Skeletal muscle tissue (tissue), 4 donors: Measurements from ENCODE around the gene GPHA2. TPM values are rescaled to one million over a fixed set of nuclear protein-coding genes. Genes with fewer than 3 reads are reported as not detected.

Experiments
- H3K27ac ChIP-seq: one replicate; pipeline ENCODE4 v1.7.0; 2013; ENCODE audit warnings: mild to moderate bottlenecking, low read depth, low read length, inconsistent platforms
- H3K27me3 ChIP-seq, 3 donors: one replicate each; pipeline ENCODE4 v1.7.0; 2013; ENCODE audit warnings: low read length in 3 of 3; ENCODE audit not compliant: control insufficient read depth in 3 of 3, insufficient read depth in 3 of 3
- H3K36me3 ChIP-seq, 3 donors: one replicate each; pipeline ENCODE4 v1.7.0; 2013; ENCODE audit warnings: low read length in 3 of 3; ENCODE audit not compliant: control insufficient read depth in 3 of 3, insufficient read depth in 3 of 3
- H3K4me1 ChIP-seq, 3 donors: one replicate each; pipeline ENCODE4 v1.7.0; 2013; ENCODE audit warnings: low read length in 3 of 3, mild to moderate bottlenecking in 3 of 3; ENCODE audit not compliant: control insufficient read depth in 3 of 3, insufficient read depth in 3 of 3
- H3K4me3 ChIP-seq, 3 donors: one replicate each; pipeline ENCODE4 v1.7.0; 2013; ENCODE audit warnings: low read length in 3 of 3
- H3K9ac ChIP-seq, 3 donors: one replicate each; pipeline ENCODE4 v1.7.0; 2013; ENCODE audit warnings: low read length in 3 of 3, mild to moderate bottlenecking in 3 of 3, moderate library complexity in 2 of 3, low read depth in 1 of 3
- H3K9me3 ChIP-seq, 3 donors: one replicate each; pipeline ENCODE4 v1.7.0; 2013; ENCODE audit warnings: low read length in 3 of 3; ENCODE audit not compliant: control insufficient read depth in 3 of 3
- total RNA-seq: library from RNA; depleted of rRNA; stranded (reverse); fragments of >200 nt; gene quantifications from one replicate; pipeline ENCODE4 v1.2.3, GENCODE V29; 2014
- donor health status: Osteomylitis.

The GPHA2 gene
- total RNA-seq, 1 donor from 2014 or later: not detected

GRCh38 chr11:64932324-64932723 lies 3.4 kb downstream of the GPHA2 start:
- H3K36me3 ChIP-seq: peaks cover 59 to 63% (median 61%) of the 10 kb centered on the region in 3 donors

DNA sequence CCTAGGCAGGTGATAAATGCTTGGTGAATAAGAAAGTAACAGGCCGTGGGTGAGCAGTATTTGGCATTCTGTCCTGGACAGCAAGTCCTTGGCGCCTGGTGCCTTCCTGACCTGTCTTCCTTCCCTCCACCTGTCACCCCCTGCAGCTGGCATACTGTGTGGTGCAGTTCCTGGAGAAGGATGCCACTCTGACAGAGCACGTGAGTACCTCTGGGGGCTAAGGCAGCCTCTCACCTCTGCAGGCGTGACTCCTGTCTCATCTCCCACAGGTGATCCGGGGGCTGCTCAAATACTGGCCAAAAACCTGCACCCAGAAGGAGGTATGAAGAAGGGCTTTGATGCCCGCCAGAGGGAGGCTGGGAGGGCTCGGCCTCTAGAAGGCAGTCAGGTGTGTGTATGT lies 4.4 kb downstream of the GPHA2 start:
- Histone ChIP-seq H3K4me3 (no peak overlapping the region), H3K9me3 (no peaks in the 10 kb centered on the region), H3K36me3 (peaks cover 66 to 68% (median 67%) of the 10 kb centered on the region in 3 donors), H3K27ac (no peak overlapping the region), H3K9ac (no peak overlapping the region), H3K4me1 (peaks cover 0 to 2% (median 1%) of the 10 kb centered on the region in 3 donors), H3K27me3 (no peaks in the 10 kb centered on the region)

More at GRCh38 chr11:64932324-64932723, 3.4 kb downstream of the GPHA2 start:
- no peaks in the 10 kb centered on the region for H3K9me3 ChIP-seq
- no peaks in the 10 kb centered on the region for H3K4me1 ChIP-seq
- H3K9ac ChIP-seq: no peak overlapping the region
- no peak overlapping the region for H3K4me3 ChIP-seq
- H3K27ac ChIP-seq: no peak overlapping the region
- H3K27me3 ChIP-seq: no peaks in the 10 kb centered on the region

DNA sequence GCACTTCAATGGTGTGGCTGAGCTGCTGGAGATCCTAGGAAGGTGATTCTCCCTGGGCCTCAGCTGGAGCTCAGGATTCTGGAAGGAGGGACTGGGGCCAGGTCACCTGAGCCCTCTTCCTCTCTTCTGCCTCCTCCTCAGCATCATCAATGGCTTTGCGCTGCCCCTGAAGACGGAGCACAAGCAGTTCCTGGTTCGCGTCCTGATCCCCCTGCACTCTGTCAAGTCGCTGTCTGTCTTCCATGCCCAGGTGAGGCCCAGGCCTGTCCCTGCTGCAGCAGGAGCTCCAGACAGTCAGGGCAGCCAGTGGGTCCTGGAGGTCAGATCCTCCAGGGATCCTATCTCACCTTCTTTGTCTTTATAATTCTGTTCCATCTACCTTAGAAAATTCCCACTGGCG lies 5.4 kb downstream of the GPHA2 start:
- H3K9ac ChIP-seq: no peak overlapping the region
- no peaks in the 10 kb centered on the region for H3K27me3 ChIP-seq
- H3K27ac ChIP-seq: no peak overlapping the region
- H3K4me3 ChIP-seq: no peak overlapping the region
- peaks cover 65 to 69% (median 68%) of the 10 kb centered on the region in 3 donors for H3K36me3 ChIP-seq
- no peaks in the 10 kb centered on the region for H3K9me3 ChIP-seq
- peaks cover 8 to 10% (median 9%) of the 10 kb centered on the region in 3 donors for H3K4me1 ChIP-seq

GRCh38 chr11:64929625-64930024 lies 6.1 kb downstream of the GPHA2 start:
- peaks cover 12 to 15% (median 13%) of the 10 kb centered on the region in 3 donors for H3K4me1 ChIP-seq
- no peak overlapping the region for H3K9ac ChIP-seq
- H3K27ac ChIP-seq: no peak overlapping the region
- no peak overlapping the region for H3K4me3 ChIP-seq
- H3K36me3 ChIP-seq: peaks cover 61 to 69% (median 68%) of the 10 kb centered on the region in 3 donors
- no peaks in the 10 kb centered on the region for H3K9me3 ChIP-seq
- no peaks in the 10 kb centered on the region for H3K27me3 ChIP-seq

- Histone ChIP-seq H3K9ac (no peak overlapping the region), H3K4me3 (no peak overlapping the region), H3K4me1 (peaks cover 13 to 15% (median 15%) of the 10 kb centered on the region in 3 donors), H3K27me3 (no peaks in the 10 kb centered on the region), H3K27ac (no peak overlapping the region), H3K36me3 (peaks cover 58 to 65% (median 64%) of the 10 kb centered on the region in 3 donors), H3K9me3 (no peaks in the 10 kb centered on the region)
These were observed 6.7 kb downstream of the GPHA2 start for GRCh38 chr11:64928957-64929356.

DNA sequence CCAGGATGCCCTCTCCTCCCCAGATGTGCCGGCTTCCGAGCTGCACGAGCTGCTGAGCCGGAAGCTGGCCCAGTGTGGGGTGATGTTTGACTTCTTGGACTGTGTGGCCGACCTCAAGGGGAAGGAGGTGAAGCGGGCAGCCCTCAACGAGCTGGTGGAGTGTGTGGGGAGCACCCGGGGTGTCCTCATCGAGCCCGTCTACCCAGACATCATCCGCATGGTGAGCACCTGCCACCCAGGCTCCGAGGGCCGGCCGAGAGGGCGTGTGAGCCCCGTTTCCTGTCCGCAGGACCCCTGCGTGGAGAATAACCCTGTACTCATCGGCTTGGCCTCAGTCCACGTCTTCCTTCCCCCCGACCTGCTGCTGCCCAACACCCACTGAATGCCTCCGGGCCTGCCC lies 9.0 kb downstream of the GPHA2 start:
- Histone ChIP-seq H3K27me3 (no peaks in the 10 kb centered on the region), H3K4me3 (no peak overlapping the region), H3K9me3 (no peaks in the 10 kb centered on the region), H3K4me1 (peaks cover 23 to 27% (median 25%) of the 10 kb centered on the region in 3 donors), H3K27ac (no peak overlapping the region), H3K9ac (no peak overlapping the region), H3K36me3 (peaks cover 36 to 44% (median 41%) of the 10 kb centered on the region in 3 donors)

GRCh38 chr11:64925536-64926436 lies 9.9 kb downstream of the GPHA2 start:
- no peaks in the 10 kb centered on the region for H3K9me3 ChIP-seq
- H3K9ac ChIP-seq: peak overlapping the region; percentile 91 to 99 (median 92)
- peaks cover 23 to 27% (median 25%) of the 10 kb centered on the region in 3 donors for H3K4me1 ChIP-seq
- H3K27ac ChIP-seq: no peak overlapping the region
- peaks cover 27 to 34% (median 32%) of the 10 kb centered on the region in 3 donors for H3K36me3 ChIP-seq
- H3K4me3 ChIP-seq: peak overlapping the region; percentile 85 to 98 (median 88)
- H3K27me3 ChIP-seq: no peaks in the 10 kb centered on the region

GRCh38 chr11:64924910-64925284 lies 10.8 kb downstream of the GPHA2 start:
- peak overlapping the region; percentile 91 to 99 (median 92) for H3K9ac ChIP-seq
- H3K27ac ChIP-seq: peak overlapping the region; percentile 98
- no peaks in the 10 kb centered on the region for H3K27me3 ChIP-seq
- peaks cover 25 to 27% (median 27%) of the 10 kb centered on the region in 3 donors for H3K4me1 ChIP-seq
- peaks cover 19 to 26% (median 24%) of the 10 kb centered on the region in 3 donors for H3K36me3 ChIP-seq
- peak overlapping the region; percentile 85 to 98 (median 88) for H3K4me3 ChIP-seq
- no peaks in the 10 kb centered on the region for H3K9me3 ChIP-seq

DNA sequence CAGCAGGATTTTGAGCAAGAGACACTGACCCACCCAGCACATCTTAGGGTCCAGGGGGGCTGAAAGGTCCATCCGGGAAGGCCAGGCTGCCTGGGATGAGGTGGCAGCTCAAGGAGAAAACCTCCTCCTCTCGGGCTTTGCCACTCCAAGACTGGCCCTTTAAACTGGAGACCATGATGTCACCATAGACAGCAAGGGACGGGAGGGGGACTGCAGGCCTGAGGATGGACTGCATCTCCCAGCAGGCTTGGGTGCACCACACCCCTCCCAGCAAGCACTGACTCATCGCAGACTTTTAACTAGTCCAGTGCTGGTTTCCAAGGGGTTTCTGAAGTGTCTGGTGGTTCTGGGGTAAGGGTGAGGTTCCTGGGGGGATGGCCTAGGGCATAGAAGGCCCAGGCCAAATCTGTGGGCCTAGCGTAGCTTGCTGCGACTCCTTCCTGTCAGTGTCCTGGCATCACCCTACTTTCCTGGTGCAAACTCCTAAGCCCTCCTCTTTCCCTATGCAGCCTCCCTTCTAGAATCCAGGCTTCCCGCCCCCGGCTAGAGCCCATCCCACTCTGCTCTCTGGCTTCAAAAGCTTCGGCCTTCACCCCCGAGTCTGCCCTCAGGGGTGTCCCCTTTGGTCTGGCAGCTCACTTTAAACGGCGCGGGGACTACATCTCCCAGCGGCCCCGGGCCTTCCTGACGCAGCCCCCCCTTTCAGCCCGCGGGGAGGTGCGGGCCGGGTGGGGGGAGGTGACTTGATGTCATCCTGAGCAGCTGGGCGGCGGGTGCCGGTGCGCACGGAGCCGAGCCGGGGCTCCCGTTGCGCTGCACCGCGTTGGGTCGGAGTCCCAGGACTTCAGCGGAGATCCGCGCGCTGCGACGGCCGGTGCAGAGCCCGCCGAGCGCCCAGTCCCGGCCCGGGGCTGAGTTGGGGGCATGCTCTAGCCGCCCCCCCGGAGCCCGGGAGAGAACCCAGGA lies 11.5 kb downstream of the GPHA2 start, which contains the start of gene PPP2R5B:
PPP2R5B (plus strand) TSS at position 746 of the 966 bp plus-strand sequence. CDS start 1,046 bp downstream, outside the sequence.
- H3K4me1 ChIP-seq: peaks cover 25 to 27% (median 27%) of the 10 kb centered on the region in 3 donors
- H3K4me3 ChIP-seq: peak within 1 kb of the TSS; percentile 85 to 98 (median 88)
- H3K36me3 ChIP-seq: peaks cover 15 to 20% (median 19%) of the 10 kb centered on the region in 3 donors
- H3K27me3 ChIP-seq: no peaks in the 10 kb centered on the region
- peak within 1 kb of the TSS; percentile 91 to 99 (median 92) for H3K9ac ChIP-seq
- no peaks in the 10 kb centered on the region for H3K9me3 ChIP-seq
- peak within 1 kb of the TSS; percentile 98 for H3K27ac ChIP-seq
